NCI-H2196 treated with DMSO at 0.1 percent for 48 hours (cell line): ENCODE results near the gene GMDS.

Source experiments
- DNase-seq: peaks from one replicate; lab custom pipeline; 2025; ENCODE audit not compliant: unreplicated experiment; lab: John Stamatoyannopoulos, UW

GMDS gene

DNA sequence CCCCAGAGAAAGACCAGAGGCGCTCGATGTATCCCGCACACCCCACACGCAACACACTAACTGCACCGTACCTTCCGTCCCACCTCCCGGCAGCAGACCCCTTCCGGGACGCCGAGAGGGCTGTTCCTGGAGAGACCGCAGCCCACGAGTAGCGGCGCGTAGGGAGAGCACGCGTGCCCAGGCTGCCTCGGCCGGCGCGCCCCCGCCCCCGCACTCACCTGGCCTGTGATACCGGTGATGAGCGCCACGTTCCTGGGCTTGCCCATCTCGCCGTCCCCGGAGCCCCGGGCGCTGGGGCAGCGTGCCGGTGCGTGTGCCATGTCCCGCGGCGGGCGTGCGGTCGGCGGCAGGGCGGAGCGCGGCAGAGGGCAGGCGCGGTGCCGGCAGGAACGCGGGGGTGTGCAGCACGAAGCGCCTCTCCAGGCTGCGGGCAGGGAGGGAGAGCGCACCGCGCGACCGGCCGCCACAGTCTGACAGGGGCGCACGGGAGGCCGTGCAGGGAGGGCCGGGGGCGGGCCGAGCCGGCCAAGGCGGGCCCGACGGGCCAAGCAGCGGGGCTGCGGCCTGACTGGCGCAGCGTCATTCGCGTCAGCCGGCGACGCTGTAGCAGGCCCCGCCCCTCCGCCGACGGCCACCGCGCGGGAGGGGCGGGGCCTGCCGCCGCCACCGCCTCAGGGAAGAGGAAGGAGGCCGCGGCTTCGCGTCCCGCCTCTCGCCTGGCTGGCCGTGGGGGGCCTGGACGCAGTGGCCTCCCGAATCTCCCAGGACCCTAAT, at the start of gene GMDS:
Gene GMDS (minus strand): TSS at position 503 of the 774 bp plus-strand sequence.
- peak; percentile 81 for DNase-seq

DNA sequence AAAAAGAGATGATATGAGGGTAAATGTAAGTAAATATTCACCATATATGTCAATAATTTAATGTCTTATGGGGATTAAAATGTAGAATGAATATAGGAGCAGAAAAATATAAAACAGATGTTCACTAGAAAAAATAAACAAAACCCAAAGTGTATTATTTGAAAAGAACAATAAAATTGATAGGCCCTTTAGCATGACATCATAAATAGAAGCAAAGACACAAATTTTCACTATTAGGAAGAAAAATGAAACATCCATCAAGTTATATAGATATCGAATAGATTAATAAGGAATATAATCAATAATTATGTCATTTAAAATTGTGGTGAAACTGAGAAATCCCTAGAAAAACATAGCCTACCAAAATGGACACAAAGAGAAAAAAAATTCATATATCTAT, 40.1 kb upstream of the GMDS start:
- DNase-seq, result no peak

DNA sequence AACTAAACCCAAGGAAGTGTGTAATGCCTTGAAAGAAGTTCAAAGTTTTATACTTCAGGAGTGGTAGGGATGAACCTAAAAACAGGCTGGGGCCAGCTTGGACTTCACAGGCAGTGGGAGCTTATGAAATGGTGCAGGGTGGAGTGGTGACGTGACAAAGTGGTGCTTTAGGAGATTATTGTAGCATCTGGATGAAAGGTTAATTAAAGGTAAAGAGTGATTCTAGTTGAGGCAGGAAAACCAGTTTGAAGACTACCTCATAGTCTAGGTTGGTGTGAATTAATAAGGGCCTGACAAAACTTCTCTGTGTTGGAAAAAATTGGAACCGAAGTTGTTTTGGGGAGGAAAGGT, 30.5 kb upstream of the GMDS start:
- DNase-seq, result no peak

DNA sequence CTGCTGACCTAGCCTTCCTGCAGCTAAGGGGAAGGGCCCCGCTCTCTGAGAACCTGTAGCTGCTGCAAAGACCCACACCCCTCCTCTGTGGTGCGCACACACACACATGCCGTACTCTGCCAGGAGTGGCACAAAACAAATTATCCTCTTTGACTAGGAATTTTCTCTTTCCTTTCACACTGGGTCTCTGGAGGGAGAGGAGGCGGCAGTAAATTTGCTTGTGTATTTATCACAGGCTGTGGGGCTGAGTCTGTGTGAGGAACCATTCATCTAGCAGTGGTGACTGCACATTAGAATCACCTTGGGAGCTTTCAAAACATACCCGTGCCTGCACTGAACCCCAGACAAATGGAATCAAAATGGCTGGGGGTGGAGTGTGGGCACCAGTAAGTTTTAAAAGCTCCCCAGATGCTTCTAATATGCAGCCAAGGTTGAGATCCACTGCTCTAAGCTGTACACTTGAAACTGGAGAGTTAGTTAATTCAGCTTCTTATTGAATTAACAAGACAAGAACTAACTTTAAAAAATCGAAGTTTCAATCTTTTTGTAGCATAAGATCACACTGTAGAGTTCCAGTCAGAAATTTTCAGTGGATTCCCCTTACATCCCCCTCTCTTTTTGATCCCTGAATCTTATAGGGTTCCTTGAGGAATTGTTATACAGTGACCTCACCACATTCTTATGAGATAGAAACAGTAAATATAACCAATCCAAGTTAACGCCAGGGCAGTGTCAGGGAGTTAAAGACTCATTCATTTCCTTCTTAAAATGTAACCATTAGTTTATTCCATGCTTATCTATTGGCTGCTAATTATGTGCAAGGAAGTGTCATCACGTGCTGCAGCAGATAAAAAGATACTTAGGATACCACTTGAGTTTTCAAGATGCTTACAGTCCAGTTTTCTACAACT, 29.8 kb upstream of the GMDS start:
- no peak for DNase-seq

DNA sequence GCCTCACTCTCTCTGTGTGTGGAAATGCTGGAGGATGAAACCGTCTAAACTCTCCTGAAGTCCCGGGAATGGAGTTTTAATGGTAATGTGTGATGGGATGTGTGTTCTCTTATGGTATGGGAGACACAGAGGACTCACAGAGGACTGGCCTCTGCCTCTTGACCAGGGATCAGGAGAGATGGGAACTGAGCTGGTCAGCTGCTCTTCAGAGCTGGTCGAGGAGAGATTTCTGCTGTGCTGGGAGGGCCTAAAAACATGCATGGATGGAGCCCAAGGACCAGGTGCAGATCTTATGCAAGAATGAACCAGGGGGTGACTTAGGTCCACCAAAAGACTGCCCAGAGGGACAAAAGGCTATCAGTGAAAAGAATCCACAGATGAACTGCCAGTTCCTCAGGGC, 27.3 kb upstream of the GMDS start:
- no peak for DNase-seq

DNA sequence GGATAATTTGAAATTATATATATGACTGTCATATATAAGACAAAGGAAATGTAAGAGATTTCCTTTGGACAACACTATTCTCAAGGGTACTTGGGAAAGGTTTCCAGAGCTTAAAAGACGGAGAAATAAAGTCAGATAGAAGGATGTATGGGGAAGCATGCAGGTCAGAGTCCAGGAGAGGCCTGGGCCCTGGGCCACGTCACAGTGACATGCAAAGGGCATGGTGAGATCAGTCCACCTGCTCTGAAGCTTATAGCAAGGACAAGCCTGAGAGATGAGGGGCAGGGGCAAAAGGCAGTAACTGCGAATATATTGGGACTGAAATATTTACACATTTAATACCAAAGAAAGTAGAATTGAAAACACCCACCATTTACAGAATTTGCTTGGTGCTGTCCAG, 24.6 kb upstream of the GMDS start:
- DNase-seq, result no peak

DNA sequence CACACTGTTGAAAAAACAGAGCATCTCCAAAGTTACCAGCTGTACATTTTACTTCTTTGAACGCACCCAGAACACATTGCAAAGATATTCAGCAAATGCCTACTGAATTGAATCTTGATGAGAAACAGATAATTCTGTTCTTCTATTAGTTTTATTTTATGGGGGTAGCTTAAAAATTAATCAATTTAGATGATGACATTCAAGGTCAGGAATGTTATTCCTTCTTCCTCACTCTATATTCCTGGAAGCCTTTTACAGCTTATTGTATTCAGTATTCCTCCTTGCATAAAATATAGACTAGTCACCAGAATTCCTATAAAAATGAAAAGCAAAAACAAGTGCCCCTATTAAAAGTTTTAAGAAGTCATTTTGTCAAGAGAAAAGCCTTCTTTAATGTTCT, 21.4 kb upstream of the GMDS start:
- no peak for DNase-seq

DNA sequence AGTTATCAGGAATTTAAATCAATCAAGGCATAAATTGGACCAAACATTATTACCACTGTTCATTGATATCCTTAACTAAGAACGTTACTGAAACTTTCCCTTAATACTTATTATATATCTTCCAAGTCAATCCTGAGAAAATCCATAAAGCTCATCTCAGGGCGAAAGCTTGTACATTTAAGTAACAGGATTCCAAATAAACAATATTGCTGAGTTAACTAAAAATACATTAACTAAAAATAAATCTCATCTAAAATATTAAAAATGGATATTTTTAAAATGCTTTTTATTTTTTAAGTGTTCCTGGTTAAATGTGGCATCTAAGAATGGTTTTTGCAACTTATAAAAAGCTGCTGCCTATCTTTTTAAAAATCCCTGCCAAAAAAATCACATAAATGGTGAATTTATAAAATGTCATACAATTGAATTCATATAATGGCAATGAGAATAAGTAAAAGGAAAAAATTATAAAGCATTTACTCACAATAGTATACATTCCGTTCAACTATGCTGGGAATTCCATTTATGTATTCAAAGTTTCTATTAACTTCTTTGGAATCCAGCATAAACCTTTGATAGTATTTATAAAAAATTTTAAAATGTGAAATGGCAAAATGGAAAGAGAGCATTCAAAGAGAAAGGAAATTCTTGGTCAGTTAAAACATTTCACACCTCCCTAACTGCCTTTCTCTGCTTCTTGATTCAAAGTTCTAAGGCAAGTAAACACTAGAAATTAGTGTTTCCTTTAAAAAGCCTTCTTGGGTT, 20.8 kb upstream of the GMDS start:
- DNase-seq, result no peak

DNA sequence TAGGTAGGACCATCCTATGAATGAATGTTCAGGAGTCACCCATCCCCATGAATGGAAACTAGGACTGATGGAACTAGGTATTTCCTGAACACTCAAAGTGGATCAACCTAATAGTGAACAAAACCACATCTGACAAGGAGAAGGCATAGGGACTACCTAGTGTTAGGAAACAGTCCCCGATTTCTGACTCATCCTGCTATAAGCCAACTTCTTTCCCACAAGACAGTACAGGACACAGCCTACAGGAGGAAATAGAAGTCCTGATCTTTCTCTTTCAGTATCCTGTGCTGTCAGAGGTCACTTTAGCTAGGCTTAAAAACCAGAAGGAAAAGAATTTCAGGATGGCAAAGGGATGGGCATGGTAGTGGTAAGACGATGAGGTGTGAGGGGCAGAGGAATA, 19.5 kb upstream of the GMDS start:
- no peak for DNase-seq

DNA sequence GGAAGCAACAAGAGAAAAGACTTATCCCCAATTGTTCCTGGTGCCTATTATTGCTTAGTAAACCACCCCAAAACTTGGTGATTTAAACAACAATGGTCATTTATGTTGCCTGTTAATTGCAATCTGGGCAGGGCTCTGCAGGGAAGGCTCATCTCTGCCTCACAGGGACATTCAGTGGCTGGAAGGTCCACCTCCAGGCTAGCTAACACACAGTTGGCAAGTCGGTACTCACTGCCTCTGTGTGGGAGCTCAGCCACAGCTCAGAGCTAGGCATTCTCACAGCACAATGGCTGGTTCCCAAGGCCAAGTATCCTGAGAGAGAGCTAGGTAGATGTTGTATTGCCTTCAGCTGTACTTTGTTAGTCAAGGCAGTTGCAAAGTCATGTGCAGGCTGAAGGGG, 18.5 kb upstream of the GMDS start:
- DNase-seq, result no peak

DNA sequence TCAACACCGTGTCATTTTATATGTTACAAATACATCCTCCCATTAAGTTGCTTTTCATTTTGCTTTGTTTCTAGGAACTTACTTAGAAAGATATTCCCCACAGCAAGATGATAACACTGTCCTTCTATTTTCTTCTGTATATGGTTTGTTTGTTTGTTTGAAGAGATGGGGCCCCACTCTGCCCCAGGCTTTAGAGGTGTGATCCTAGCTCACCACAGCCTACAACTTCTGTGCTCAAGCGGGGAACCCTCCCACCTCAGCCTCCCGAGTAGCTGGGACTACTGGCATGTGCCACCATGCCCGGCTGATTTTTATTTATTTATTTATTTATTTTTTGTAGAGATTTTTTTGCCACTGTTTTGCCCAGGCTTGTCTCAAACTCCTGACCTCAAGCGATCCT, 14.2 kb upstream of the GMDS start:
- DNase-seq, result no peak

DNA sequence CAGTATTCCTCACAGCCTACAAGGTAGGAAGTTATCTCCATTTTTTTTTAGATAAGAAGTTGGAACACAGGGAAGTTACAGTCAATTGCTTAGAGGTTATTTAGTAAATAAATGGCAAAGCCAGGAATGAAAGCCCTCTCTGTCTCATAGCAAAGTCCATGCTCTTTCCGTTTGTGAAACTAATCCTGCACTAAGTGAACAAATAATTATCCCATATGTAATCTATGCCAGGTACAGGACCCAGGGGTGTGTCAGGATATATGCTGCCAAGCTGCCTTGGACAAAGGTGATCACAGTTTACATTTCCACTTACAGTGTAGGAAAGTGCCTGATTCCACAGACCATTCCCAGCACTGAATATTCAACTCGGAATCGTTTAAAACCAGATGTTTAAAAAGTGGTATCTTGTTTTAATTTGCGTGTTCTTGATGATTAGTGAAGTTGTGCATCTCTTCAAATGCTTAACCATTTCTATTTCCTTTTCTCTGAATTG, 13.6 kb upstream of the GMDS start:
- no peak for DNase-seq

DNA sequence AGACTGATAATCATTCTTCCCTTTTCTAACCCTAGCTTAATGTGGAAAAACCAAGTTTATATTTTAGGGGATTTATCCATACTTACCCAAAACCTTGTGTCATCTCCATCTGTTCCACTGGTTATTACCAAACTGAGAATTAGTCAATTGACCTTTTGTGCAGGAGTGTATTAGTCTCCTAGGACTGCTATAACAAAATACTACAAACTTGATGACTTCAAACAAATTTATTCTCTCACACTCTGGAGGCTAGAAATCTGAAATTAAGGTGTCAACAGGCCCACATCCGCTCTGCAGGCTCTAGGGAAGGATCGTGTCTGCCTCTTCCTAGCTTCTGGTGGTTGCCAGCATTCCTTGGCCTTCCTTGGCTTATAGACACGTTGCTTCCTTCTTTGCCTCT, 12.7 kb upstream of the GMDS start:
- DNase-seq, result no peak

DNA sequence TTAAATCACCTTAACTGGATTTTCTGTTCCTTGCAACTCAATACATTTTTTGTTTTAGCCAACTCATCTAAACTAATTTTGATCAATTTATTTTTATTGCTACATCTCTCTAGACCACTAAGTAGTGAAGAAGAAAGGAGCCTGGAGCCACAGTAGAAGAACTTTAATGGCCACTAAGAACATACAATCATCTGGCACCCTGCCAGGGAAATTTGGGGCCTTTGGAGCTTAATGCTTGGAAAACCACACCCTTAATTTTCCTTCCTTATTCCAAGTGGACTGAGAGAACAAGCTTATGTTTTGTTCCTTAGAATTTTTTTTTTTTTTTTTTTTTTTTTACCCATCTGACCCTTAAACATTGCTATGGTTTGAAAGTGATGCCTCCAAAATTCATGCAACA, 12.0 kb upstream of the GMDS start:
- DNase-seq, result no peak

DNA sequence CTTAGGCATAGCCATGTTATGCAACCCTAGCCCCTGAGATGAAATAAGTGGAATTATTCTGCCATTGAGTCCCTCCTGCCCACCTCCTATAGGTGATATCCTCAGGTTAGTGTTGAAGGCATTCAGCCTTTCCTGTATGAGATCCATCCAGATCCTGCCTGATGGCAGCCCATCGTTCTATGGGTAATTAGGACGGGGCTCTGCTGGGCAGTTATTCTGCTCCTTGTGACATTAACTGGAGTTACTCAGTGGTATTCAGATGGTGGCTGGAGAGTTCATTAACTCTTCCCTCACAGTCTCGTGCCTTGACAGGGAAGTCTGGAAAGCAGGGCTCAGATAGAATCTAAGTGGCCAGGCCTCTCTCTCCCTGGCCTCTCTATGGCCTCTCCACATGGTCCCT, 9.3 kb upstream of the GMDS start:
- DNase-seq, result no peak

DNA sequence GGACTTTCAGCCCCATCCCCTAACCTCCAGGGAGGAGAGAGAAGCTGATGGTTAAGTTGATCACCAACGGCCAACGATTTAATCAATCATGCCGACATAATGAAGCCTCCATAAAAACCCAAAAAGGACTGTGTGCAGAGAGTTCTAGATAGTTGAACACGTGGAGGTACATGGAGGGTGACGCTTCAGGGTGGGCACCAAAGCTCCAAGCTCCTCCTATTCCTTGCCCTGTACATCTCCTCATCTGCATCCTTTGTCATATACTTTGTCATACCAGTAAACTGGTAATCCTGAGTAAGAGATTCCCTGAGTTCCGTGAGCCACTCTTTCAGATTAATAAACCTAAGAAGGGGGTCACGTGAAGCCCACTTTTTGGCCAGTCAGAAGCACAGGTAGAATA, 3.7 kb upstream of the GMDS start:
- DNase-seq, result no peak

DNA sequence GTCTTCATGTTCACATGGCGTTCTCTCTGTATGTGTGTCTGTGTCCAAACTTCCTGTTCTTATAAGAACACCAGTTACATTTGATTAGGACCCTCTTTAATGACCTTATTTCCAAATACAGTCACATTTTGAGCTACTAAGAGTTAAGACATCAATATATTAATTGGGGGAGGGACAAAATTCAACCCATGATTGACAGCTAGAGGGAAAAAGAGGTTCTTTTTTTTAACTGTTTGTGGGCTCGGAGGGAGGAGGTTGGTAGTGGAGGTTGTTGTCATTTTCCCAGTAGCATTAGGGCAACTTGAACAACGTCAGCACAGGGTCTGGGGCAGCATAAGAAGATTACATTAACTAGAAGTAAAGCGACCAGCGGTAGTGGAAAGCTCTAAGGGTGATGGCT, 2.3 kb upstream of the GMDS start:
- no peak for DNase-seq

DNA sequence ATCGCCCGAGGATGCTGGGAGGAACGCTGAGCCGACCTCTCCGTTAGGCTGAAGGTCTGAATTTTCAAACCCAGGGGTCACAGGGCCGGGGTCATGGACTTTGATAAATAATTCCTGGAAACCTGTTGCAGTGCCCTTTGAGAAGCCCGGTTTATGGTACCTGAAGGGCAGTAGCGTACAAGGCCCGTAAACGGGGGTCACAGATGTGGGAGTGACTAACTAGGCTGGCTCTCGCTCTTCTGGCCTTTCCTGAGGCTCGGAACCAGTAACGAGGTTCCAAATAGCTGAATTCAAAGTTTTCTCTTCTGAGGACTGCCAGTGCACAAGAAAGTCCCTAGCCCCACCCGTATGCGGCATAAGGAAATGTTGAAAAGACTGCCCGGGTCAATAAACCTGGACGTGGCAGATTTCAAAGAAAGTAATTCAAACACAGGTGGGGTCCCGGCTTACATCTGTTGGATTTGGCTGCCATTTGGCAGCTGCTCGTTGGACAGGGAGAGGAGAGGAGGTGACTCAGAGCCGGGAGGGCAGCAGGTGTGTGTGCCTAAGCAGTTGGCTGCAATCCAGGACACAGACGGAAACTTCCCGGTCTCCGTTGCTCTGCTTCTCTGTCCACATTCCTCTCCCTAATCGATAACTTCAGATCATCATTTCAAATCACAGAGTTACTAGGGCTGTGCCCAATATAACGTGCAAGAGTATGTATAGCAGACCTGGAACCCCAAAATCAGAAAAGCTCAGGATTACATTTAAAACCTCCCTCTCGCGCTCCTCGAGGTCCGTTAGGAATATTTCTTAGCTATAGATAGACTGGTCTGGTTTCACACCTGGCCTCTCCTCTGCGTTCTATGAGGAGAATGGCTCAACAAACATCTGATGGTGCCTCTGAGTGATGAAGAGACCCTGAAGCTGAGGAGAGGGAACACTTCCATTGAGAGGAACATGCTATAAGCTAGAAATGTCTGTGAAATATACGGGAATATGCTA, 765 bp upstream of the GMDS start:
- DNase-seq, result peak; percentile 89

DNA sequence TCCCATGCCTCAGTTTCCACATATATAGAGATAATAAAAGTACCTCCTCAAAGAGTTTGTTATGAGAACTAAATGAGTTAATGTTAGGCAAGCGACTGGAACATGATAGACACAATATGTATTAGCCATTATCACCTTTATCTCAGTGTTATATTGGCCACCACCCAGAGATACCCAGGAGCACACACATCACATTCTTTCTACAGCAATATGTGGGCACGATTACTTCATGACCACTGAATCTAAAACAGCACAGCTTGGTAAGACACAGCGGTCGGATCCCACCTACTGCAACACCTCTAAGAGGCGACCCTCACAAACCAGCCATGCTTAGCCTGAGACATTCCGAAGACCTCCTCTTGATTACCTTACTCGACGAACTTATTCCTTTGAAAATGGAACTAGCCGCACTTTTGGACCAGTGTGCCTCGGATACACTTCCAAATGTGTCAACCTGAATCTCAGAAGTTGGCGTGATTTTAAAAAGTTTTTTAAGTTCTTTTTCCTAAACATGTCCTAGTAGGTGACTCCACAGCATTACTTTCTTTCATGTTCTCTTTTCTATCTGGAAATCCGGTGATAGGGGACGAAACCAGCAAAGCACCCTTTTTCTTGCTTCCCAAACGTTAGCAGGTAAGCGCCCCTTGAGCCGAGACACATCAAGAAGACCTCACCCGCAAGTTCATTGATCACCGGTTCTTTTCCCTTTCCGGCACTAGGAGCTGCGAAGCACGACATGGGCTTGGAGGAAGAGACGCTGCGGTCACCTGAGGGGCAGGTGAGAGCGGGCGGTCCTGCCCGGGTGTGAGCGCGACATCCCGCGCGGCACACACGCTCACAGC, 923 bp downstream of the GMDS start:
- DNase-seq, result no peak
